Measurements from ENCODE around the gene LRRC75A.
A peak's percentile ranks its signal among the peaks of the same experiment; 100 is the strongest.
"Not testable (repeated sequence)": the region's sequence is repeated elsewhere in the genome, so short reads cannot be mapped to it uniquely, and the experiment has no call there.

The LRRC75A gene

GRCh38 chr17:16491703-16492612, at the start of gene LRRC75A:
Gene LRRC75A, minus strand, starts transcription at chr17:16492193. Its CDS starts 203 bp downstream, at chr17:16491990.
- DNase-seq (ENCODE audit: low spot score): peak; percentile 42

- no peak for DNase-seq (ENCODE audit: low spot score)
Measured at GRCh38 chr17:16537130-16537458, 45.1 kb upstream of the LRRC75A start.

- DNase-seq (ENCODE audit: low spot score): no peak
Measured at GRCh38 chr17:16534236-16534635, 42.2 kb upstream of the LRRC75A start.

- no peak for DNase-seq (ENCODE audit: low spot score)
Measured at GRCh38 chr17:16529906-16530305, 37.9 kb upstream of the LRRC75A start.

- DNase-seq (ENCODE audit: low spot score): no peak
Measured at GRCh38 chr17:16527298-16527697, 35.3 kb upstream of the LRRC75A start.

GRCh38 chr17:16525556-16525955, 33.6 kb upstream of the LRRC75A start:
- not testable (repeated sequence) for DNase-seq (ENCODE audit: low spot score)

GRCh38 chr17:16521070-16521727, 29.2 kb upstream of the LRRC75A start:
- peak; percentile 75 for DNase-seq (ENCODE audit: low spot score)

GRCh38 chr17:16519021-16519420, 27.0 kb upstream of the LRRC75A start:
- no peak for DNase-seq (ENCODE audit: low spot score)

GRCh38 chr17:16517477-16517876, 25.5 kb upstream of the LRRC75A start:
- DNase-seq (ENCODE audit: low spot score): no peak

- DNase-seq (ENCODE audit: low spot score): no peak
Measured at GRCh38 chr17:16516594-16517051, 24.6 kb upstream of the LRRC75A start.

- no peak for DNase-seq (ENCODE audit: low spot score)
Measured at GRCh38 chr17:16515933-16516332, 23.9 kb upstream of the LRRC75A start.

GRCh38 chr17:16513873-16514272, 21.9 kb upstream of the LRRC75A start:
- no peak for DNase-seq (ENCODE audit: low spot score)

- DNase-seq (ENCODE audit: low spot score): no peak
Measured at GRCh38 chr17:16512011-16512410, 20.0 kb upstream of the LRRC75A start.

- no peak for DNase-seq (ENCODE audit: low spot score)
Measured at GRCh38 chr17:16511593-16511992, 19.6 kb upstream of the LRRC75A start.

- no peak for DNase-seq (ENCODE audit: low spot score)
Measured at GRCh38 chr17:16507918-16508533, 16.0 kb upstream of the LRRC75A start.

- no peak for DNase-seq (ENCODE audit: low spot score)
Measured at GRCh38 chr17:16506188-16506587, 14.2 kb upstream of the LRRC75A start.

GRCh38 chr17:16504984-16505383, 13.0 kb upstream of the LRRC75A start:
- no peak for DNase-seq (ENCODE audit: low spot score)

GRCh38 chr17:16496820-16497489, 5.0 kb upstream of the LRRC75A start:
- no peak for DNase-seq (ENCODE audit: low spot score)

GRCh38 chr17:16495980-16496819, 4.2 kb upstream of the LRRC75A start:
- no peak for DNase-seq (ENCODE audit: low spot score)

- no peak for DNase-seq (ENCODE audit: low spot score)
Measured at GRCh38 chr17:16495561-16495960, 3.6 kb upstream of the LRRC75A start.

GRCh38 chr17:16494059-16494458, 2.1 kb upstream of the LRRC75A start:
- DNase-seq (ENCODE audit: low spot score): no peak
